NCI-H2196 treated with DMSO at 0.1 percent for 48 hours (cell line): ENCODE results near the gene COPG1.
A peak's percentile ranks its signal among the peaks of the same experiment; 100 is the strongest.
"Not testable (repeated sequence)": the region's sequence is repeated elsewhere in the genome, so short reads cannot be mapped to it uniquely, and the experiment has no call there.

Source experiments
- DNase-seq: peaks from one replicate; lab custom pipeline; 2025; ENCODE audit not compliant: unreplicated experiment; lab: John Stamatoyannopoulos, UW

The COPG1 gene

GRCh38 chr3:129249284-129250065, at the start of gene COPG1:
Gene COPG1 (plus strand): TSS chr3:129249606. CDS start chr3:129249710, 104 bp downstream.
- DNase-seq: peak; percentile 73

- no peak for DNase-seq
Measured at GRCh38 chr3:129204473-129204872, 44.9 kb upstream of the COPG1 start.

GRCh38 chr3:129205109-129205832, 44.1 kb upstream of the COPG1 start:
- DNase-seq: no peak

- DNase-seq: no peak
Measured at GRCh38 chr3:129207479-129207878, 41.9 kb upstream of the COPG1 start.

GRCh38 chr3:129211345-129211744, 38.1 kb upstream of the COPG1 start:
- no peak for DNase-seq

- peak; percentile 91 for DNase-seq
Measured at GRCh38 chr3:129211772-129212171, 37.6 kb upstream of the COPG1 start.

GRCh38 chr3:129213238-129213637, 36.2 kb upstream of the COPG1 start:
- DNase-seq: no peak

GRCh38 chr3:129218742-129219141, 30.7 kb upstream of the COPG1 start:
- no peak for DNase-seq

GRCh38 chr3:129224387-129224786, 25.0 kb upstream of the COPG1 start:
- not testable (repeated sequence) for DNase-seq

GRCh38 chr3:129224984-129225393, 24.4 kb upstream of the COPG1 start:
- DNase-seq: peak; percentile 89

GRCh38 chr3:129226374-129226773, 23.0 kb upstream of the COPG1 start:
- peak; percentile 86 for DNase-seq

- DNase-seq: no peak
Measured at GRCh38 chr3:129228891-129229585, 20.4 kb upstream of the COPG1 start.

GRCh38 chr3:129230311-129231019, 18.9 kb upstream of the COPG1 start:
- DNase-seq: no peak

GRCh38 chr3:129231331-129232119, 17.9 kb upstream of the COPG1 start:
- DNase-seq: no peak

GRCh38 chr3:129233538-129233937, 15.9 kb upstream of the COPG1 start:
- DNase-seq: no peak

GRCh38 chr3:129234441-129234840, 15.0 kb upstream of the COPG1 start:
- DNase-seq: no peak

- DNase-seq: no peak
Measured at GRCh38 chr3:129235344-129235917, 14.0 kb upstream of the COPG1 start.

- DNase-seq: no peak
Measured at GRCh38 chr3:129238945-129239705, 10.3 kb upstream of the COPG1 start.

- DNase-seq: no peak
Measured at GRCh38 chr3:129239991-129240390, 9.4 kb upstream of the COPG1 start.
